ENCODE measurements around the gene ZHX3.

DNA sequence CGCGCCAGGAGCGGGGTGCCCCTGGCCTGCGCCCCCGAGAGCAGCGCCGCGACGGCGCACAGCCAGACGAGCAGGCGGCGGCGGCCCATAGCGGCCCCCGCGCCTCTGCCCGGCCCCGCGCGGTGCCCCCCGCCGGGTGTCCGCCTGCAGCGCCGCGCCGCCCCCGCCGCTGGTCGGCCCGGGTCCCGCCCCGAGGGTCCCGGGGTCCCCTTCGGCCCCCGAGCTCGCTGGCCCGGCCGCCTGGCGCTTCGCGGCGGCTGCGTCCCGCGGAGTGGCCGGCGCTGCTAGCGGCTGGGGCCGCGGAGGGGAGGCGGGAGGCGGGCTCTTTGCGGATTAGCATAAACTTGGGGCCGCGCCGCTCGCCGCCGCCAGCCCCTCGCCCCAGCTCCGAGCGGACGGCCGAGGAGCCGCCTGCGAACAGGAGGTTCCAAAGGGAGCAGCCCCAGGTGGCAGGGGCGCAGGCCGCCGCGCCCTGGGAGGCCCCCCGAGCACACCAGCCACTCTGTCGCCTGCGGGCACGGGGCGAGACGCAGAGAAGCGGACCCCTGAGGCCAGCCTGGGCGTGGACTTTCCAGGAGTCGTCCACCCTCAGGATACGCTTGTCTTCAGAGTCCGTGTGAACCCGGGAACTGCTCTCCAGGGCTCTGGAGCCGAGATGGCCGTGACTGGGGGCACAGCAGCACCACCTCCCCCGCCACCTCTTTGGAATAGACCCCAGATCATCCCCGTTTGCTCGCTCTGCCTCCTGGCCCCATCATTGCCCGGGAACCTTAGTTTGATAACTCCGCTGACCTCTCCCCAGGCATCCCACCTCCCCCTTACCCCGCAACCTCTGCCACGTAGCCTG, 49.2 kb upstream of the ZHX3 start, which contains the start of gene EMILIN3:
- TF ChIP-seq CTCF (conservative IDR thresholded peaks at IDR 0.05) (no peak), EZH2 (IDR thresholded peaks at IDR 0.05; ENCODE audit: low read depth) (no peak)

All from PC-9 (cell line).